HG03045 (cell line): Measurements from ENCODE around the gene CALD1.

Source experiments
- ATAC-seq: cut with Tn5 transposase; IDR thresholded peaks from one replicate; pipeline ENCODE4 v1.9.1; 2021; ENCODE audit warnings: mild to moderate bottlenecking, moderate library complexity; ENCODE audit not compliant: unreplicated experiment

The CALD1 gene

GRCh38 chr7:134856091-134856490 lies 76.7 kb downstream of the CALD1 start:
- ATAC-seq, result no peak

GRCh38 chr7:134856691-134857090 lies 77.3 kb downstream of the CALD1 start:
- ATAC-seq, result no peak

- ATAC-seq, result no peak
Measured at GRCh38 chr7:134857958-134858357, 78.5 kb downstream of the CALD1 start.

GRCh38 chr7:134859783-134860182 lies 80.3 kb downstream of the CALD1 start:
- ATAC-seq, result no peak

- peak; percentile 62 for ATAC-seq
Measured at GRCh38 chr7:134865001-134865845, 85.8 kb downstream of the CALD1 start.

GRCh38 chr7:134866617-134867016 lies 87.2 kb downstream of the CALD1 start:
- no peak for ATAC-seq

- no peak for ATAC-seq
Measured at GRCh38 chr7:134870156-134870555, 90.7 kb downstream of the CALD1 start.

- ATAC-seq, result no peak
Measured at GRCh38 chr7:134870781-134871180, 91.3 kb downstream of the CALD1 start.

GRCh38 chr7:134873253-134873652 lies 93.8 kb downstream of the CALD1 start:
- no peak for ATAC-seq

GRCh38 chr7:134874407-134874806 lies 95.0 kb downstream of the CALD1 start:
- ATAC-seq, result no peak

- ATAC-seq, result no peak
Measured at GRCh38 chr7:134875867-134876266, 96.4 kb downstream of the CALD1 start.

- ATAC-seq, result no peak
Measured at GRCh38 chr7:134878746-134879357, 99.4 kb downstream of the CALD1 start.

- no peak for ATAC-seq
Measured at GRCh38 chr7:134879815-134880475, 100.5 kb downstream of the CALD1 start.

- no peak for ATAC-seq
Measured at GRCh38 chr7:134882481-134882880, 103.0 kb downstream of the CALD1 start.

- no peak for ATAC-seq
Measured at GRCh38 chr7:134885967-134886352, 106.5 kb downstream of the CALD1 start.

- no peak for ATAC-seq
Measured at GRCh38 chr7:134886353-134887057, 107.1 kb downstream of the CALD1 start.

GRCh38 chr7:134887523-134887922 lies 108.1 kb downstream of the CALD1 start:
- no peak for ATAC-seq

GRCh38 chr7:134888141-134888740 lies 108.8 kb downstream of the CALD1 start:
- ATAC-seq, result no peak

GRCh38 chr7:134890246-134891240 lies 111.1 kb downstream of the CALD1 start:
- no peak for ATAC-seq

GRCh38 chr7:134891262-134891695 lies 111.8 kb downstream of the CALD1 start:
- ATAC-seq, result no peak
